ENCODE measurements around the gene MGA. TPM values are rescaled to one million over a fixed set of nuclear protein-coding genes. Genes with fewer than 3 reads are reported as not detected.

The MGA gene
- total and polyA plus RNA-seq, 2 donors (not counting 1 experiment from before 2014, with no cell fraction given) = 6.5 to 33.7 TPM

DNA sequence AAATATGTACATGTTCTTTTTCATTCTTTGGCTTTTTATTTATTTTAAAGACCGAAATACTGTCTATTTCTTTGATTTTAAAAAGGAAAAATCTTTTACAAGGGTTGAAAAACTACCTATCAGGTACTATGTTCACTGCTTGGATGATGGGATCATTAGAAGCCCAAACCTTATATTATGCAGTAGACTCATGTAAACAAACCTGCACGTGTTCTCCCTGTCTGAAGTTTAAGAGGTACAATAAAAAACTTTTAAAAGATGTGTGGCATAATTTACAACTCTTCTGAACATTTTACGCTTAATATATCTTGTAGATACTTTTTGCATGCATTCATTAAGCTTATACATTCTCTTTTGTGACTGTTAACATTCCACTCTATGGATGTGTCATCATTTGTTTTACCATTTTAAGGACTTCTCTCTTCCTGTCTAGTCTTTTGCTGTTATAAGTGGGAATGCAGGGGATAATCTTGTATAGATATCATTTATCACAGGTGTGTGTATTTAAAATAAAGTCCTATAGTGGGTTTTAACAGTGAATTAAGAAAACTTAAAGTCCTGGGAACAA lies 6.2 kb downstream of the MGA start:
- H3K27ac ChIP-seq (ENCODE audit: insufficient read depth, low read length) = no peak overlapping the region
- no peaks in the 10 kb centered on the region for H3K27me3 ChIP-seq (ENCODE audit: control insufficient read depth, insufficient read depth, low read length)
- DNase-seq (ENCODE audit: low read depth in 2 of 2) = peak; percentile 8 to 57
- no peaks in the 10 kb centered on the region for H3K4me1 ChIP-seq (ENCODE audit: control insufficient read depth, extremely low read depth, insufficient read depth, low read length)
- no peak for TF ChIP-seq EZH2 (IDR thresholded peaks at IDR 0.05; ENCODE audit: low read length, missing control alignments)
- TF ChIP-seq, protein P1, sequence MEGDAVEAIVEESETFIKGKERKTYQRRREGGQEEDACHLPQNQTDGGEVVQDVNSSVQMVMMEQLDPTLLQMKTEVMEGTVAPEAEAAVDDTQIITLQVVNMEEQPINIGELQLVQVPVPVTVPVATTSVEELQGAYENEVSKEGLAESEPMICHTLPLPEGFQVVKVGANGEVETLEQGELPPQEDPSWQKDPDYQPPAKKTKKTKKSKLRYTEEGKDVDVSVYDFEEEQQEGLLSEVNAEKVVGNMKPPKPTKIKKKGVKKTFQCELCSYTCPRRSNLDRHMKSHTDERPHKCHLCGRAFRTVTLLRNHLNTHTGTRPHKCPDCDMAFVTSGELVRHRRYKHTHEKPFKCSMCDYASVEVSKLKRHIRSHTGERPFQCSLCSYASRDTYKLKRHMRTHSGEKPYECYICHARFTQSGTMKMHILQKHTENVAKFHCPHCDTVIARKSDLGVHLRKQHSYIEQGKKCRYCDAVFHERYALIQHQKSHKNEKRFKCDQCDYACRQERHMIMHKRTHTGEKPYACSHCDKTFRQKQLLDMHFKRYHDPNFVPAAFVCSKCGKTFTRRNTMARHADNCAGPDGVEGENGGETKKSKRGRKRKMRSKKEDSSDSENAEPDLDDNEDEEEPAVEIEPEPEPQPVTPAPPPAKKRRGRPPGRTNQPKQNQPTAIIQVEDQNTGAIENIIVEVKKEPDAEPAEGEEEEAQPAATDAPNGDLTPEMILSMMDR (conservative IDR thresholded peaks at IDR 0.05 in 1 of 2, IDR thresholded peaks at IDR 0.05 in 1 of 2; ENCODE audit: low read depth in 1 of 2, low read length in 2 of 2) = no peak
- H3K9ac ChIP-seq (ENCODE audit: insufficient read depth, low read length) = no peak overlapping the region
- H3K4me3 ChIP-seq (replicated peaks in 1 of 4; ENCODE audit: control extremely low read depth in 1 of 4, insufficient read depth in 1 of 4, low read depth in 3 of 4, low read length in 4 of 4) = no peak overlapping the region
- H3K79me2 ChIP-seq (ENCODE audit: control insufficient read depth, insufficient read depth, low read length) = peaks cover 45% of the 10 kb centered on the region
- no peaks in the 10 kb centered on the region for H3K9me3 ChIP-seq (ENCODE audit: control insufficient read depth, insufficient read depth, low read depth, low read length)
- no peak overlapping the region for H3K4me2 ChIP-seq (ENCODE audit: extremely low read depth, insufficient read depth, low read length)
- no peak overlapping the region for H2AFZ ChIP-seq (ENCODE audit: low read length)
- no peaks in the 10 kb centered on the region for H4K20me1 ChIP-seq (ENCODE audit: control insufficient read depth, extremely low read depth, insufficient read depth, low read length)
- no peaks in the 10 kb centered on the region for H3K36me3 ChIP-seq (ENCODE audit: control insufficient read depth, insufficient read depth, low read length)

DNA sequence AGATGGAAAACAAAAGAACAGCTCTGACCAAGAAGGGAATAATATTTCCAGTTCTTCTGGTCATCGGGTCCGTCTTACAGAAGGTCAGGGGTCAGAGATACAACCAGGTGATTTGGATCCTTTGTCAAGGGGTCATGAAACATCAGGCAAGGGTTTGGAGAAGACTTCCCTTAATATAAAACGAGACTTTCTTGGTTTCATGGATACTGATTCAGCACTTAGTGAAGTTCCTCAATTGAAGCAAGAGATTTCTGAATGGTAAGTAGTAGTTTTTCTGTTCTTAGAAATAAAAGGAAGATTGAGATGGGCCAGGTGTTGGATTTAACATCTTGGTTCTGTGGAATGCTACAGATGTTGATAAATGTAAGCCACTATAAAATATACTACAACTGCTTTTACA lies 9.5 kb downstream of the MGA start:
- Histone ChIP-seq H3K9ac (ENCODE audit: insufficient read depth, low read length) (no peak overlapping the region), H3K4me1 (ENCODE audit: control insufficient read depth, extremely low read depth, insufficient read depth, low read length) (no peaks in the 10 kb centered on the region)

DNA sequence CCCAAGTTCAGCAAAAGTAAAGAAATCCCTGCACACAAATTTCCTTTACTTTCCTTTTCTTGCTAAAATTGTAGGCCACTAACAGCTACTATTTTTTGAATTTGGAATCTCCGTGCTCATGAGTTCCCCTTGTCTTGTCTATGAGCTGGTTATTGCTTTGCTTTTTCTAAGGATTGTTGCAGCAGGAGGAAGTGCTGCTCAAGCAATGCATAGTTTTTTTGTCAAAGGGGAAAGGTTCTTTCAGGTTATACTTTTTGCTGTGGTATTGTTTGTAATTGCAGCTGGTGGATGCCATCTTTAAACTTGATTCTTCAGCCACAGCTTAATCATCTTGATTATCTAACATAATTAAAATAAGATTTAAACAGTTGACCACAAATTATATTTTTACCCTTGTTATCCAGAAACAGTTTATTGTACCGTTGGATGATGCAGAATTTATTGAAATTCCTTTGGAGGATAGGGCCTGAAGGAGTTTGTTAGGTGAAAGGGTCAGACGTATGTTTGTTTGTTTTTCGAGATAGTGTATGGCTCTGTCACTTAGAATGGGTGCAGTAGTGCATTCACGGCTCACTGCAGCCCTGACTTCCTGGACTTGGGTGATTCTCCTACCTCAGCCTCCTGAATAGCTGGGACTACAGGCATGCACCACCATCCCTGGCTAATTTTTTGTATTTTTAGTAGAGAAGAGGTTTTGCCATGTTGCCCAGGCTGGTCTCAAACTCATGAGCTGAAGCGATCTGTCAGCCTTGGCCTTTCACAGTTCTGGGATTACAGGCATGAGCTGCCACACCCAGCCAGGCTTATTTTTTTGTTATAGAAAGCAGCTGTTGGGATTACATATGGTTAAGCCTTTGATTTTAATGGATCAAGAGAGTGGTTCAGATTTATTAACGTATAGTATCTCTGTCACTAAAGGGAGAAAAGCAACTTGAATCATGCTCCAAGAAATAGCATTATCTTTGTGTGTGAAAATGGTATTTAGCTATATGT lies 11.7 kb downstream of the MGA start:
- TF ChIP-seq EZH2 (IDR thresholded peaks at IDR 0.05; ENCODE audit: low read length, missing control alignments) = no peak
- TF ChIP-seq, protein P1 (conservative IDR thresholded peaks at IDR 0.05 in 1 of 2, IDR thresholded peaks at IDR 0.05 in 1 of 2; ENCODE audit: low read depth in 1 of 2, low read length in 2 of 2) = no peak
- DNase-seq (ENCODE audit: low read depth in 2 of 2) = no peak
- H3K4me2 ChIP-seq (ENCODE audit: extremely low read depth, insufficient read depth, low read length) = no peak overlapping the region

More for the DNA sequence above, 9.5 kb downstream of the MGA start:
- no peak for DNase-seq (ENCODE audit: low read depth in 2 of 2)
- Histone ChIP-seq H3K9me3 (ENCODE audit: control insufficient read depth, insufficient read depth, low read depth, low read length) (no peaks in the 10 kb centered on the region), H3K27me3 (ENCODE audit: control insufficient read depth, insufficient read depth, low read length) (no peaks in the 10 kb centered on the region), H3K27ac (ENCODE audit: insufficient read depth, low read length) (no peak overlapping the region), H4K20me1 (ENCODE audit: control insufficient read depth, extremely low read depth, insufficient read depth, low read length) (no peaks in the 10 kb centered on the region), H3K4me3 (replicated peaks in 1 of 4; ENCODE audit: control extremely low read depth in 1 of 4, insufficient read depth in 1 of 4, low read depth in 3 of 4, low read length in 4 of 4) (no peak overlapping the region), H3K4me2 (ENCODE audit: extremely low read depth, insufficient read depth, low read length) (no peak overlapping the region), H2AFZ (ENCODE audit: low read length) (no peak overlapping the region), H3K36me3 (ENCODE audit: control insufficient read depth, insufficient read depth, low read length) (no peaks in the 10 kb centered on the region), H3K79me2 (ENCODE audit: control insufficient read depth, insufficient read depth, low read length) (peaks cover 38% of the 10 kb centered on the region)
- TF ChIP-seq, protein P1 (conservative IDR thresholded peaks at IDR 0.05 in 1 of 2, IDR thresholded peaks at IDR 0.05 in 1 of 2; ENCODE audit: low read depth in 1 of 2, low read length in 2 of 2) = no peak
- TF ChIP-seq EZH2 (IDR thresholded peaks at IDR 0.05; ENCODE audit: low read length, missing control alignments) = no peak

More for the DNA sequence above, 11.7 kb downstream of the MGA start:
- H3K4me3 ChIP-seq (replicated peaks in 1 of 4; ENCODE audit: control extremely low read depth in 1 of 4, insufficient read depth in 1 of 4, low read depth in 3 of 4, low read length in 4 of 4) = no peak overlapping the region
- no peak overlapping the region for H2AFZ ChIP-seq (ENCODE audit: low read length)
- peaks cover 34% of the 10 kb centered on the region for H3K79me2 ChIP-seq (ENCODE audit: control insufficient read depth, insufficient read depth, low read length)
- no peaks in the 10 kb centered on the region for H3K36me3 ChIP-seq (ENCODE audit: control insufficient read depth, insufficient read depth, low read length)
- H4K20me1 ChIP-seq (ENCODE audit: control insufficient read depth, extremely low read depth, insufficient read depth, low read length) = no peaks in the 10 kb centered on the region
- no peak overlapping the region for H3K9ac ChIP-seq (ENCODE audit: insufficient read depth, low read length)
- H3K4me1 ChIP-seq (ENCODE audit: control insufficient read depth, extremely low read depth, insufficient read depth, low read length) = no peaks in the 10 kb centered on the region
- no peaks in the 10 kb centered on the region for H3K9me3 ChIP-seq (ENCODE audit: control insufficient read depth, insufficient read depth, low read depth, low read length)
- H3K27me3 ChIP-seq (ENCODE audit: control insufficient read depth, insufficient read depth, low read length) = no peaks in the 10 kb centered on the region
- H3K27ac ChIP-seq (ENCODE audit: insufficient read depth, low read length) = no peak overlapping the region
